Inflammatory macrophage treated with lipopolysaccharide for 1 hour (primary cell): ENCODE data around the gene PELI2.

Experiments used
- DNase-seq, 2 donors: peaks; one replicate each; pipeline ENCODE4 v3.0.0-alpha.2; 2020 to 2022

The PELI2 gene

DNA sequence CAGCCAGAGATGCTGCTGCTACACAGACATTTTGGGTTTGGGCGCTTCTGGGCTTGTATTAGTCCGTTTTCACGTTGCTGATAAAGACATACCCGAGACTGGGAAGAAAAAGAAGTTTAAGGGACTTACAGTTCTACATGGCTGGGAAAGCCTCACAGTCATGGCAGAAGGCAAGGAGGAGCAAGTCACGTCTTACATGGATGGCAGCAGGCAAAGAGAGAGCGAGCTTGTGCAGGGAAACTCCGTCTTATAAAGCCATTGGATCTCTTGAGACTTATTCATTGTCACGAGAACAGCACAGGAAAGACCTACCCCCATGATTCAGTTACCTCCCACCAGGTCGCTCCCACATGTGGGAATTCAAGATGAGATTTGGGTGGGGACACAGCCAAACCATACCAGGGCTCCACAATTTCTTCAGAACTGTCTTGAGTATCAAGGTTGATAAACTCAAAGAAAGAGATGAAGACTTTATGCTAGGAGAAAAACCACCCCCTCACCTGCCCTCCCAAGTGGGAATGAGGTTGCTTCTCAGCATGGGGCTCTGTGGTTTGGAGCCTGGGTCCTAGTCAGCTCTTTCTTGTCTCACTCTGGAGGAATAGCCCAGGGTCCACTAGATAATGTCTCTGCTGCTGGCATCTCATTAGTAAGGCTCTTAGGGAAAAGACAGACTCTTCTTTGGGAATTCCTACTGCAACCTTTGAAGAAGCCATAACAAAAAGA, 200.3 kb downstream of the PELI2 start:
- DNase-seq: no peak

DNA sequence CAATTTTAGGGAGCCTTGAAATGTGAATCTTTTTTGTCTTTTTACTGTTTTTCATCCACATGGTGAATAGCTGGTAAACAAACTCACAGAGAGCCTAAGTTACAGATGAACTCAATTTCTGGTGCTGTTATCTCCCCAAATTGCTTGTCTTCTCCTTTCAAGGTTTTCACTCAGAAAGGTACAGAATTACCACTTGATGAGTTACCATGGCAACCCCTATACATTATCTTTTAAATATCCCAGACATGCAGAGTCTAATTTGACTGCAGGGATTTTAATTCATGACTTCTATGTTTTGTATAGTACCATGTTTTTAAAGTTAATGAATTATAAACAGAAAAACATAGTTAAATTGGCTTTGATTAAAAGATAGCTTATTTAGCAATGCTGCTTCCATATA, 203.7 kb downstream of the PELI2 start:
- no peak for DNase-seq

DNA sequence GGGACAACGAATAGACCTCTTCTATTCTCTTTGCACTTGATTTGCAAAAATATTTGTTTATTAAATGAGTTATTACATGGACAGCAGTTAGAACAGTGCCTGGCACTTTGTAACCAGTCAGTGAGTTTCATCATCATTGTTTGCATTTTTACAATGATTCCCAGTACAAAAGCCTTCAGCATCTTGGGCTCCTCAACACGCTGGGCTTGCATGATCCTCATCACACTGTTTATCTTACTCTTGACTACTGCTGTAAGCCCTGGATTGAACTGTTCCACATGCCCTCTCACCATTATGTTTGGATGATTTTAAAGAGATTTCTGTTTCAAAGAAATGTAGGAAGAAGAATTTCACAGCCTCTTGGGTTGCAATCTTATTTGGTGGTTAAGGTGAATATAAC, 204.3 kb downstream of the PELI2 start:
- no peak for DNase-seq

- no peak for DNase-seq
These were observed 206.2 kb downstream of the PELI2 start for GRCh38 chr14:56324454-56324853.

DNA sequence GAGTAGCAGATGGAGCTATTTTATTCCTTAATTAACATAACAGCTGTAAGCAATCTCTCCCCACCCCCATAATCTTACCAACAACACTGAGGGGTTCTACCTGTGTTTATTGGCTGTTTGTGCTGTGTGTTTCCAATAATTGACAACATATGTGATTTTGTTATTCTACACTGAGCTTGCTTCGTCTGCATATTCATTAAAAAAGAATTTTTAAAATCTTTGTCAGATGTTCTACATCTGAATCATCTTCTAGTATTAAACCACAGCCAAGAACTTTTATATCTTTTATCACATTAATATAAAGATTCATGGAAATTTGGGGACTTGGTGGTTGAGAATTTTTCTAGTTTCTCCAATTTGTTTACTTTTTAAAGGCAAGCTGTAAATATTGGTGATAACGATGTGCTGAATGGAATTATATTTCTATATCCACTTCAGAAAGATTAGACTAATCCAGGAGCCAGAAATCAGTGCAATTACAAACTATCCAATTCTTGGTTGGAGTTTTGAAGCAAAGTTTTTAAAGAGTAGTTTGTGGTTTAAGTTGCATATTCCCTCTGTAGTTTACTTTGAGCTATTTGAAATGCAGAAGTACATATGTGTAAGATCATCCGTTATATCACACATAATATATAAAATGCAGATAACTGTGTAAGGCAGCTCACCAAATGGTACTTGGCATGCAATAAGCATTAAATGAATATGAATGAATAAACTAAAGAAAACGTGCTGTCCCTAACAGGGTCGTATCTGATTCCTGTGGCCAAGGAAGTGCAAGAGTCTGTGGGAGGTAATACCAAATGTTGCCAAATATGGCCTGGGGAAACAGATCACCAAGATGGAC, 206.9 kb downstream of the PELI2 start:
- no peak for DNase-seq

- no peak for DNase-seq
These were observed 209.8 kb downstream of the PELI2 start for GRCh38 chr14:56328021-56328420.

- no peak for DNase-seq
These were observed 213.5 kb downstream of the PELI2 start for GRCh38 chr14:56331592-56332216.

GRCh38 chr14:56333359-56334292, 215.4 kb downstream of the PELI2 start:
- peak; percentile 34 to 43 for DNase-seq

DNA sequence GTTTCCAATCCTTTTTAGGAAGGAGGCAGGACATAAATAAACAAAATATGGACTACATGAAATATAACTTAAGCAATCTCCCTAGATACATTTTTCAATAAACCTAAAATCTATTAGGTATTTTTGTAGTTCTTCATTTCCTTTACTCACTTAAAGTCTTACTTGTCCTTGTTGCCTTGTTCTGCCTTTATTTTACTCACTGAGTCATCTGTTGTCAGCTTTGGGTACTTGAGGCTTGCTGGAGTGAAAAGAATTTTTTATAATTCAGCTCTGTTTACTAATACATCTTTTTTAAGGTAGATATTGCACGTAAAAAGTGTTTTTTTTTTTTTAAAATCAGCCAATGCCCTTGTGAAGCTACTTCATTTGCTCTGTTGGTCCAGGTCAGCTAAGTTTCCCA, 216.2 kb downstream of the PELI2 start:
- DNase-seq: no peak

DNA sequence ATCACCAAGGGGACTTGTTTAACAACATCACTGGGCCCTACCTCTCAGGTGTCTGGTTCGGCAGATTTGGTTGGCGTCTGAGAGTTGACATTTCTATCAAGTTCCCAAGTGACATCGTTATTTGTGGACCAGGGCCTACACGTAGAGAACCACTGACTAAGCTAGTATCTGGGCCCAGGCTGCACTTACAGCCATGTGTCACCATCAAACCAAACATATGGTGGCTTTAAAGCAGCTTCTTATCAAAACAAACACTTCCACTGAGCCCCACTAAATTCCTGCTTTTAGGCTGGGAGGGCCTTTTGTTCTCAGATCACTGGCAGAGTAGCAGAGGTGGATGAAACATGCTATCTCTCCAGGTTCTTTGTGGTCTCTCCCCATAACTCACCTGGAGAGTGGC, 220.5 kb downstream of the PELI2 start:
- no peak for DNase-seq

DNA sequence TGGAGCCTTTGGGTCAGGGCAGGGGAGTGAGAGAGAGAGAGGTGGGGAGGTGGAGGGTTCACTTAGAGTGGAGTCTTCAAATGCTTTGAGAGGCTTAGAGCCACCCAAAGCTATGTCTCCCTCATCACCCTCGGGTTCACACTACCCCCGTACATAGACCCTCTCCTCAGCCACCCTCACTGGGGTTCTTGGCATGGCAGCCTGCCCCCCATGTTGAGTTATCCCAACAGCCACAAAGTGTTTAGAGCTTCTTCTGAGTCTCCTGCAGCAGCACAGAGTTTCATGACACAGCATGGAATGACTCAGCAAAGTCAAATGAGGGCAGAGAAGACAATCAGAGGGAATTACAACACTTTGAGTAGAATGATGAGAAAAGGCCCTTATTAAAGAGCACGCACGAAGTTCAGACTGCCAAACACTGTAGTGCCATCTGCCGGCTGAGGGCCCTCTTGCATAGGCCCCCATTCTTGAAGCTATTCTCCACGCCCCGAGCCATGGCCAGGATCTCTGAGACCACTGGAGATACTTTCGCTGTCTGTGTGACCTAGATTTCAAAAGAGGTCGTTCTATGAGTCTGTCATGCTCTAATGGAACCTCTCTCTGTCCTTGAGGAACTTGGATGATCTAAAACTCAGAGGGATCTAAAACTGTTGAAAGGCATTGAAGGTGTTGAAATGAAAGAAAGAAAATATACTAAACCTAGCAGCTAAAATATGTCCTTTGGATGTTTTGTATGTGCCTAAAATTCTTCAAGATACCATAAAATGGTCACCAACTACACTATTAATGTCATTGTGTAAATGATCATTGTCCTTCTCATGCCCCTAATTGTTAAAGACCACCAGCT, 221.9 kb downstream of the PELI2 start:
- DNase-seq: peak; percentile 86 to 88

GRCh38 chr14:56340932-56341331, 222.7 kb downstream of the PELI2 start:
- no peak for DNase-seq

GRCh38 chr14:56341766-56342493, 223.7 kb downstream of the PELI2 start:
- DNase-seq: peak in 1 of 2 donors; percentile 59

DNA sequence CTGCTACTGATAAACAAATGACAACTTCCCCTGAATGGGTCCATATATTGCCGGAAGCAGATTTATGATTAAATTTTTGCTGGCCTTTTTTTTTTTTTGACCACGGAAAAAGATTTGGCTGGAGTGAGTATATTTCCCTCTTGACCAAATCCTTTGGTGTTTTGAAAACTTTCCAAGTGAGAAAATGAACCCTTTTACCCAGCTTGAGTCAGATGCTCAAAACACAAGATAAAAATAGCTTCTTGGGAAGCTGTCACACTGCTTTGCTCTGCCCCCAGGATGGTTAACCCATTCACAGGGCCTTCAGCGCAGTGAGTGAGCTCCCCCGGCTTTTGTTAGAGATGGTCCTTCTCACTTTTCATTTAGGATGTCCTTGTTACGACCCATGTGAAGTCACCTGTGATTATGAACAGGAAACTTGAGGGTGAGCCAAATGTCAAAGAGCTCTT, 224.3 kb downstream of the PELI2 start:
- peak in 1 of 2 donors; percentile 47 for DNase-seq

DNA sequence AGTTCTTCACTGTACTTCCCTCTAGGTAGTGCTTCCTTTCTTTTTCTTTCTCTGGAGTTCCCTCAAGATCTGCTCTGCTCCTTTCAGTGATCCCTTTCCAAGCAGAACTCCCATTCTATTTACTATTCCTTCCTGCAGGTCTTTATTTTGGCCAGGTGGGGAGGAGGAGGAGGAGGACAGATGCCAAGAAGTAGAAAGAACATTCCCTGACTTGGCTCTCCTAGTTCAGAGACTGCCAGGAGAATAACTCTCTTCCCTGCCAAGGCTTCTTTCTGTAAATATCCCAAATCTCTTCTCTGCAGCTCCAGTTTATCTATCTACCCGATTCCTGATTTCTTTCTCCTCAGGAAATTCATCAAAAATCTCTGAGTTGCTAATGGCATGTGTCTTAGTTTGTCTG, 231.7 kb downstream of the PELI2 start:
- DNase-seq: no peak
